K562 (cell line): ENCODE data around the gene RERE. TPM values are rescaled to one million over a fixed set of nuclear protein-coding genes. Genes with fewer than 3 reads are reported as not detected.

ENCODE experiments used
- ATAC-seq: fragments of 200-7000 bp; cut with Tn5 transposase; 3 replicates; pipeline ENCODE4 v1.9.1; 2020; ENCODE audit warnings: moderate library complexity
- BruUV-seq: library from RNA; stranded (reverse); fragments of 400-500 nt; replicated peaks from 2 replicates; lab custom pipeline; 2021; lab: Mats Ljungman, UMichigan
- CTCF ChIA-PET: fragments of 300-600 bp; formaldehyde crosslinking; extraction: SDS; loops from one replicate; lab custom pipeline; 2021; ENCODE audit warnings: low intra/inter-chr PET ratio; lab: Yijun Ruan, JAX
- POLR2A ChIA-PET: fragments of 300-600, 350-650 bp; sonication (Branson Sonifier 250); formaldehyde crosslinking; extraction: SDS; loops from one replicate; lab custom pipeline; 2021; ENCODE audit warnings: antibody characterized with exemption, inconsistent platforms; lab: Yijun Ruan, JAX
- DNase-seq, 4 experiments: peaks; one replicate each; pipeline versions ENCODE4 v3.0.0 to v3.0.0-alpha.2; 2011 to 2018; ENCODE audit warnings: low spot score in 3 of 4, mixed read lengths in 3 of 4; ENCODE audit errors: extremely low read depth in 1 of 4
- FAIRE-seq: peaks from 2 replicates; lab custom pipeline; 2011; peaks lifted over from hg19 to GRCh38; lab: Jason Lieb, UNC
- H2AFZ ChIP-seq: 2 replicates; pipeline ENCODE4 v1.6.0; 2011; ENCODE audit warnings: low read depth, low read length, control low read depth, inconsistent platforms
- H3K27ac ChIP-seq: fragments of 200-600 bp; 3 replicates; pipeline ENCODE4 v1.8.0; 2011; ENCODE audit warnings: low read depth, mild to moderate bottlenecking, control low read depth, inconsistent platforms, low read length, moderate library complexity, mixed read lengths; ENCODE audit errors: extremely low read depth
- H3K27me3 ChIP-seq, 2 experiments: fragments of 300-600 bp in 1 of 2; 2 replicates in 1 of 2; 3 replicates in 1 of 2; pipeline versions ENCODE4 v1.6.0 to v1.8.0; 2011; ENCODE audit warnings: inconsistent platforms in 2 of 2, low read length in 2 of 2, mild to moderate bottlenecking in 1 of 2, mixed read lengths in 1 of 2, moderate library complexity in 1 of 2; ENCODE audit not compliant: control insufficient read depth in 2 of 2, insufficient read depth in 2 of 2
- H3K36me3 ChIP-seq: fragments of 300-600 bp; 3 replicates; pipeline ENCODE4 v1.8.0; 2011; ENCODE audit warnings: mild to moderate bottlenecking, low read length, inconsistent platforms; ENCODE audit not compliant: control insufficient read depth, insufficient read depth
- H3K4me1 ChIP-seq, 2 experiments: fragments of 200-600 bp in 1 of 2; replicated peaks in 1 of 2; 2 replicates in 1 of 2; 3 replicates in 1 of 2; pipeline versions ENCODE4 v1.5.1 to v1.8.0; 2011; ENCODE audit warnings: inconsistent platforms in 2 of 2, low read length in 2 of 2, mild to moderate bottlenecking in 1 of 2, mixed read lengths in 1 of 2, moderate library complexity in 1 of 2; ENCODE audit not compliant: control insufficient read depth in 2 of 2, insufficient read depth in 2 of 2
- H3K4me2 ChIP-seq: 2 replicates; pipeline ENCODE4 v1.6.1; 2011; ENCODE audit warnings: low read length, control low read depth, inconsistent platforms, mixed read lengths; ENCODE audit not compliant: insufficient read depth
- H3K4me3 ChIP-seq: fragments of 200-600 bp; sonication (generic), shearing (Covaris generic); 2 replicates; pipeline ENCODE4 v1.5.1; 2016; ENCODE audit warnings: control low read depth, inconsistent platforms
- H3K79me2 ChIP-seq: fragments of 200-600 bp; 3 replicates; pipeline ENCODE4 v1.8.0; 2011; ENCODE audit warnings: low read length, inconsistent platforms; ENCODE audit not compliant: control insufficient read depth, insufficient read depth
- H3K9ac ChIP-seq, 2 experiments: 2 replicates each; pipeline versions ENCODE4 v1.6.0 to v1.6.1; 2011; ENCODE audit warnings: low read depth in 2 of 2, low read length in 2 of 2, control low read depth in 1 of 2, inconsistent platforms in 1 of 2, mild to moderate bottlenecking in 1 of 2, mixed read lengths in 1 of 2; ENCODE audit not compliant: insufficient read depth in 1 of 2
- H3K9me1 ChIP-seq: one replicate; pipeline ENCODE4 v1.6.0; 2011; ENCODE audit warnings: inconsistent platforms, mild to moderate bottlenecking, low read length, moderate library complexity; ENCODE audit not compliant: control insufficient read depth, insufficient read depth
- H3K9me3 ChIP-seq: replicated peaks from 2 replicates; pipeline ENCODE4 v1.5.1; 2011; ENCODE audit warnings: low read depth, low read length, inconsistent platforms; ENCODE audit not compliant: control insufficient read depth, insufficient read depth
- H4K20me1 ChIP-seq: replicated peaks from 2 replicates; pipeline ENCODE4 v1.6.1; 2011; ENCODE audit warnings: low read length, inconsistent platforms, mixed read lengths; ENCODE audit not compliant: control insufficient read depth, insufficient read depth
- CCNT2 ChIP-seq: IDR thresholded peaks from 2 replicates; pipeline ENCODE4 v1.6.1; 2011; ENCODE audit warnings: borderline replicate concordance, low read depth, mild to moderate bottlenecking, moderate library complexity, mixed read lengths, low read length; ENCODE audit not compliant: insufficient read length; ENCODE audit errors: extremely low read depth
- GABPB2 ChIP-seq: fragments of 250-450 bp; sonication (Bioruptor Pico); conservative IDR thresholded peaks from 2 replicates; pipeline ENCODE4 v1.5.1; 2021; ENCODE audit warnings: mild to moderate bottlenecking
- NCOA2 ChIP-seq, 2 experiments: fragments of 450-650 bp; IDR thresholded peaks; 2 replicates each; pipeline ENCODE4 v1.6.1; 2018; ENCODE audit warnings: mild to moderate bottlenecking in 2 of 2, moderate library complexity in 1 of 2; ENCODE audit not compliant: partially characterized antibody in 2 of 2
- WGBS: fragments of 100-300 bp; shearing (Covaris generic); methylation state at CpG from one replicate; pipeline ENCODE4 v1.1.6; 2016; ENCODE audit warnings: low coverage, mixed read lengths; ENCODE audit not compliant: insufficient coverage; ENCODE audit errors: missing lambda C conversion rate; 5-methylcytosine and 5-hydroxymethylcytosine counted together
- in situ Hi-C: fragments of 300-500 bp; cut with MboI; formaldehyde crosslinking; loops from 4 replicates; pipeline ENCODE4 v1.15.0; 2018; ENCODE audit warnings: inconsistent platforms, mixed read lengths
- intact Hi-C: fragments of 100-400 bp; cut with micrococcal nuclease; formaldehyde crosslinking; loops from 2 replicates; pipeline ENCODE4 v1.14.2; 2022
- polyA plus RNA-seq, 8 experiments: library from polyadenylated mRNA; depleted of rRNA in 4 of 8; stranded (reverse) in 5 of 8; unstranded in 3 of 8; fragments of >200 nt; fragmentation: Nextera tagmentation in 2 of 8; fragmentation: Illumina TruSeq in 1 of 8; extraction: Ambion mirVana in 2 of 8; extraction: Trizol in 1 of 8; gene quantifications; 2 replicates each; pipeline versions ENCODE4 v1.2.1 to v1.2.3, GENCODE V29; 2011 to 2014; ENCODE audit warnings: inconsistent platforms in 1 of 8, missing spikeins in 1 of 8
- total RNA-seq, 7 experiments: library from RNA; depleted of rRNA in 6 of 7; stranded (reverse); fragments of >200 nt in 6 of 7; fragmentation: Illumina TruSeq in 2 of 7; extraction: Trizol in 2 of 7; gene quantifications; 2 replicates each; pipeline versions ENCODE4 v1.2.1 to v1.2.3, GENCODE V29; 2011 to 2021; ENCODE audit warnings: low replicate concordance in 1 of 7
- TF ChIP-seq, protein P1 (sequence below), 2 experiments: fragments of 200-800 bp in 1 of 2; sonication (Bioruptor generic) in 1 of 2; sonication (generic) in 1 of 2; formaldehyde crosslinking in 1 of 2; IDR thresholded peaks in 1 of 2; conservative IDR thresholded peaks in 1 of 2; 2 replicates each; pipeline versions ENCODE4 v1.5.0 to v1.6.1; 2016 to 2020; ENCODE audit warnings: missing compliant biosample characterization in 1 of 2, missing genetic modification characterization in 1 of 2, missing genetic modification reagents in 1 of 2

RERE gene
- total and polyA plus RNA-seq, 9 of the 15 experiments (the other 6 are each of a cell fraction or from before 2014, with no cell fraction given) = 3.0 to 51.5 (median 13.4) TPM

DNA sequence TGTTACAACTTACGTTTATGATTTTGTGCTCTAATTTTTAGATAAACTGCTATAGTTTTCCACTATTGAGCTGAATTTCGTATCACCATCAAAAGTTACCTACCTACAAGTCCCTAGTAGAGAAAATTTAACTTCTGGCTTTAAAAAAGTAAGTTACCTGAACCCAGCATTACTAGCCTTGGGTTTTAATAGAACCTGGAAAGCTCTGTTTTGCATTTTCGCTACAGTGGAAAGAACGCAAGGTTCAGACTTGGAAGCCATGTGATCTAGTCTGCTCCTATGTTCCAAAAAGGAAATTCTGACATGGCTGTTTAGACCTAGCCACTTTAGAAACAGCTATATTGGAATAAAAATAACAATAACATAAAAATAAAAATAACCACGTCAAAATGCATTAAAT is 389.0 kb downstream of the RERE start:
- Histone ChIP-seq H3K9me1 (no peaks in the 10 kb centered on the region), H3K4me3 (no peak overlapping the region), H3K4me2 (no peak overlapping the region), H2AFZ (no peak overlapping the region), H3K27me3 (no peaks in the 10 kb centered on the region), H3K9ac (no peak overlapping the region), H3K9me3 (no peaks in the 10 kb centered on the region), H3K79me2 (0 out of 3 replicates have a peak, but pooled peaks cover under 1% of the 10 kb centered on the region), H3K4me1 (peaks cover 13% of the 10 kb centered on the region in 2 experiments), H4K20me1 (0 out of 2 replicates have a peak, but pooled peaks cover 10% of the 10 kb centered on the region), H3K36me3 (no peaks in the 10 kb centered on the region; the same call in 2 of the 3 replicates), H3K27ac (no peak overlapping the region)
- in situ Hi-C loops = no loop called here
- CTCF ChIA-PET = no interaction called here
- DNase-seq (no peak), ATAC-seq (no peak), FAIRE-seq (no peak)
- no peak for TF ChIP-seq NCOA2 (IDR thresholded peaks at IDR 0.05; ENCODE audit: partially characterized antibody in 2 of 2)
- TF ChIP-seq, protein P1, sequence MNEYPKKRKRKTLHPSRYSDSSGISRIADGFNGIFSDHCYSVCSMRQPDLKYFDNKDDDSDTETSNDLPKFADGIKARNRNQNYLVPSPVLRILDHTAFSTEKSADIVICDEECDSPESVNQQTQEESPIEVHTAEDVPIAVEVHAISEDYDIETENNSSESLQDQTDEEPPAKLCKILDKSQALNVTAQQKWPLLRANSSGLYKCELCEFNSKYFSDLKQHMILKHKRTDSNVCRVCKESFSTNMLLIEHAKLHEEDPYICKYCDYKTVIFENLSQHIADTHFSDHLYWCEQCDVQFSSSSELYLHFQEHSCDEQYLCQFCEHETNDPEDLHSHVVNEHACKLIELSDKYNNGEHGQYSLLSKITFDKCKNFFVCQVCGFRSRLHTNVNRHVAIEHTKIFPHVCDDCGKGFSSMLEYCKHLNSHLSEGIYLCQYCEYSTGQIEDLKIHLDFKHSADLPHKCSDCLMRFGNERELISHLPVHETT (CRISPR knock-in tag; conservative IDR thresholded peaks at IDR 0.05 in 1 of 2, IDR thresholded peaks at IDR 0.05 in 1 of 2) = no peak
- no peak for TF ChIP-seq CCNT2
- no peak for TF ChIP-seq GABPB2
- intact Hi-C loops = loop anchor here (10.0 kb wide), 1 partner anchor 276 kb away; no protein-coding TSS in a partner anchor
- POLR2A ChIA-PET = interaction anchor here (0.8 kb wide), 1 partner anchor 17 kb away, joined by 3 read pairs; no protein-coding TSS in a partner anchor
- no TSS peak for BruUV-seq
- 68% methylated on average over 5 of the region's 5 CpGs for WGBS
